K562 (cell line): ENCODE data around the gene SHOX. TPM values are rescaled to one million over a fixed set of nuclear protein-coding genes. Genes with fewer than 3 reads are reported as not detected.

Experiments used
- ATAC-seq: fragments of 200-7000 bp; cut with Tn5 transposase; 3 replicates; pipeline ENCODE4 v1.9.1; 2020; ENCODE audit warnings: moderate library complexity
- BruUV-seq: library from RNA; stranded (reverse); fragments of 400-500 nt; replicated peaks from 2 replicates; lab custom pipeline; 2021; lab: Mats Ljungman, UMichigan
- CTCF ChIA-PET: fragments of 300-600 bp; formaldehyde crosslinking; extraction: SDS; loops from one replicate; lab custom pipeline; 2021; ENCODE audit warnings: low intra/inter-chr PET ratio; lab: Yijun Ruan, JAX
- POLR2A ChIA-PET: fragments of 300-600, 350-650 bp; sonication (Branson Sonifier 250); formaldehyde crosslinking; extraction: SDS; loops from one replicate; lab custom pipeline; 2021; ENCODE audit warnings: antibody characterized with exemption, inconsistent platforms; lab: Yijun Ruan, JAX
- DNase-seq, 4 experiments: peaks; one replicate each; pipeline versions ENCODE4 v3.0.0 to v3.0.0-alpha.2; 2011 to 2018; ENCODE audit warnings: low spot score in 3 of 4, mixed read lengths in 3 of 4; ENCODE audit errors: extremely low read depth in 1 of 4
- FAIRE-seq: peaks from 2 replicates; lab custom pipeline; 2011; peaks lifted over from hg19 to GRCh38; lab: Jason Lieb, UNC
- H2AFZ ChIP-seq: 2 replicates; pipeline ENCODE4 v1.6.0; 2011; ENCODE audit warnings: low read depth, low read length, control low read depth, inconsistent platforms
- H3K27ac ChIP-seq: fragments of 200-600 bp; 3 replicates; pipeline ENCODE4 v1.8.0; 2011; ENCODE audit warnings: low read depth, mild to moderate bottlenecking, control low read depth, inconsistent platforms, low read length, moderate library complexity, mixed read lengths; ENCODE audit errors: extremely low read depth
- H3K27me3 ChIP-seq, 2 experiments: fragments of 300-600 bp in 1 of 2; 2 replicates in 1 of 2; 3 replicates in 1 of 2; pipeline versions ENCODE4 v1.6.0 to v1.8.0; 2011; ENCODE audit warnings: inconsistent platforms in 2 of 2, low read length in 2 of 2, mild to moderate bottlenecking in 1 of 2, mixed read lengths in 1 of 2, moderate library complexity in 1 of 2; ENCODE audit not compliant: control insufficient read depth in 2 of 2, insufficient read depth in 2 of 2
- H3K36me3 ChIP-seq: fragments of 300-600 bp; 3 replicates; pipeline ENCODE4 v1.8.0; 2011; ENCODE audit warnings: mild to moderate bottlenecking, low read length, inconsistent platforms; ENCODE audit not compliant: control insufficient read depth, insufficient read depth
- H3K4me1 ChIP-seq, 2 experiments: fragments of 200-600 bp in 1 of 2; replicated peaks in 1 of 2; 2 replicates in 1 of 2; 3 replicates in 1 of 2; pipeline versions ENCODE4 v1.5.1 to v1.8.0; 2011; ENCODE audit warnings: inconsistent platforms in 2 of 2, low read length in 2 of 2, mild to moderate bottlenecking in 1 of 2, mixed read lengths in 1 of 2, moderate library complexity in 1 of 2; ENCODE audit not compliant: control insufficient read depth in 2 of 2, insufficient read depth in 2 of 2
- H3K4me2 ChIP-seq: 2 replicates; pipeline ENCODE4 v1.6.1; 2011; ENCODE audit warnings: low read length, control low read depth, inconsistent platforms, mixed read lengths; ENCODE audit not compliant: insufficient read depth
- H3K4me3 ChIP-seq: fragments of 200-600 bp; sonication (generic), shearing (Covaris generic); 2 replicates; pipeline ENCODE4 v1.5.1; 2016; ENCODE audit warnings: control low read depth, inconsistent platforms
- H3K79me2 ChIP-seq: fragments of 200-600 bp; 3 replicates; pipeline ENCODE4 v1.8.0; 2011; ENCODE audit warnings: low read length, inconsistent platforms; ENCODE audit not compliant: control insufficient read depth, insufficient read depth
- H3K9ac ChIP-seq, 2 experiments: 2 replicates each; pipeline versions ENCODE4 v1.6.0 to v1.6.1; 2011; ENCODE audit warnings: low read depth in 2 of 2, low read length in 2 of 2, control low read depth in 1 of 2, inconsistent platforms in 1 of 2, mild to moderate bottlenecking in 1 of 2, mixed read lengths in 1 of 2; ENCODE audit not compliant: insufficient read depth in 1 of 2
- H3K9me1 ChIP-seq: one replicate; pipeline ENCODE4 v1.6.0; 2011; ENCODE audit warnings: inconsistent platforms, mild to moderate bottlenecking, low read length, moderate library complexity; ENCODE audit not compliant: control insufficient read depth, insufficient read depth
- H3K9me3 ChIP-seq: replicated peaks from 2 replicates; pipeline ENCODE4 v1.5.1; 2011; ENCODE audit warnings: low read depth, low read length, inconsistent platforms; ENCODE audit not compliant: control insufficient read depth, insufficient read depth
- H4K20me1 ChIP-seq: replicated peaks from 2 replicates; pipeline ENCODE4 v1.6.1; 2011; ENCODE audit warnings: low read length, inconsistent platforms, mixed read lengths; ENCODE audit not compliant: control insufficient read depth, insufficient read depth
- ATF6 ChIP-seq: sonication (generic); formaldehyde crosslinking; IDR thresholded peaks from 2 replicates; pipeline ENCODE4 v1.4.0; 2020; ENCODE audit warnings: mild to moderate bottlenecking, missing genetic modification reagents
- FOXJ2 ChIP-seq: fragments of 200-800 bp; sonication (Bioruptor generic); IDR thresholded peaks from 2 replicates; pipeline ENCODE4 v1.6.1; 2016; ENCODE audit warnings: missing genetic modification characterization, missing compliant biosample characterization
- IRF1 ChIP-seq: sonication (generic); formaldehyde crosslinking; IDR thresholded peaks from 2 replicates; pipeline ENCODE4 v1.8.0; 2022; ENCODE audit warnings: missing genetic modification reagents, mild to moderate bottlenecking, borderline replicate concordance
- MNT ChIP-seq, 2 experiments: fragments of 450-650 bp; conservative IDR thresholded peaks; 2 replicates each; pipeline ENCODE4 v1.6.1; 2017; ENCODE audit warnings: mild to moderate bottlenecking in 2 of 2, moderate library complexity in 2 of 2
- NFIC ChIP-seq: fragments of 450-650 bp; IDR thresholded peaks from 2 replicates; pipeline ENCODE4 v1.6.1; 2017; ENCODE audit warnings: mild to moderate bottlenecking, inconsistent platforms
- PKNOX1 ChIP-seq: fragments of 450-650 bp; IDR thresholded peaks from 2 replicates; pipeline ENCODE4 v1.6.1; 2016
- SAP30 ChIP-seq: fragments of 200-600 bp; sonication (generic); IDR thresholded peaks from 2 replicates; pipeline ENCODE4 v1.6.1; 2012; ENCODE audit warnings: borderline replicate concordance, low read depth, mild to moderate bottlenecking, moderate library complexity, low read length, control low read depth, inconsistent platforms; ENCODE audit not compliant: insufficient read depth, poor library complexity, severe bottlenecking
- TBL1XR1 ChIP-seq, 2 experiments: IDR thresholded peaks; 2 replicates each; pipeline ENCODE4 v1.6.1; 2012; ENCODE audit warnings: improper control_type of control experiment in 2 of 2, low read length in 2 of 2, mild to moderate bottlenecking in 1 of 2
- ZNF24 ChIP-seq: fragments of 450-650 bp; IDR thresholded peaks from 2 replicates; pipeline ENCODE4 v1.6.1; 2016
- ZNF347 ChIP-seq: fragments of 450-650 bp; formaldehyde crosslinking; IDR thresholded peaks from 2 replicates; pipeline ENCODE4 v1.4.0; 2020; ENCODE audit warnings: low read depth, mild to moderate bottlenecking, moderate library complexity
- WGBS: fragments of 100-300 bp; shearing (Covaris generic); methylation state at CpG from one replicate; pipeline ENCODE4 v1.1.6; 2016; ENCODE audit warnings: low coverage, mixed read lengths; ENCODE audit not compliant: insufficient coverage; ENCODE audit errors: missing lambda C conversion rate; 5-methylcytosine and 5-hydroxymethylcytosine counted together
- in situ Hi-C: fragments of 300-500 bp; cut with MboI; formaldehyde crosslinking; loops from 4 replicates; pipeline ENCODE4 v1.15.0; 2018; ENCODE audit warnings: inconsistent platforms, mixed read lengths
- intact Hi-C: fragments of 100-400 bp; cut with micrococcal nuclease; formaldehyde crosslinking; loops from 2 replicates; pipeline ENCODE4 v1.14.2; 2022
- polyA plus RNA-seq, 8 experiments: library from polyadenylated mRNA; depleted of rRNA in 4 of 8; stranded (reverse) in 5 of 8; unstranded in 3 of 8; fragments of >200 nt; fragmentation: Nextera tagmentation in 2 of 8; fragmentation: Illumina TruSeq in 1 of 8; extraction: Ambion mirVana in 2 of 8; extraction: Trizol in 1 of 8; gene quantifications; 2 replicates each; pipeline versions ENCODE4 v1.2.1 to v1.2.3, GENCODE V29; 2011 to 2014; ENCODE audit warnings: inconsistent platforms in 1 of 8, missing spikeins in 1 of 8
- total RNA-seq, 7 experiments: library from RNA; depleted of rRNA in 6 of 7; stranded (reverse); fragments of >200 nt in 6 of 7; fragmentation: Illumina TruSeq in 2 of 7; extraction: Trizol in 2 of 7; gene quantifications; 2 replicates each; pipeline versions ENCODE4 v1.2.1 to v1.2.3, GENCODE V29; 2011 to 2021; ENCODE audit warnings: low replicate concordance in 1 of 7

SHOX gene
- total and polyA plus RNA-seq, 9 of the 15 experiments (the other 6 are each of a cell fraction or from before 2014, with no cell fraction given): not detected

GRCh38 chrX:618761-619450 is 11.7 kb upstream of the SHOX start:
- no peak overlapping the region for H3K4me2 ChIP-seq
- no peak overlapping the region for H2AFZ ChIP-seq
- no TSS peak for BruUV-seq
- no peak for DNase-seq
- H3K4me3 ChIP-seq: no peak overlapping the region
- H3K9me3 ChIP-seq: no peaks in the 10 kb centered on the region
- no peak overlapping the region for H3K9ac ChIP-seq
- no peak for FAIRE-seq
- no peaks in the 10 kb centered on the region for H4K20me1 ChIP-seq
- ChIA-PET CTCF (no interaction called here), POLR2A (no interaction called here)
- no peaks in the 10 kb centered on the region for H3K27me3 ChIP-seq
- 14% methylated on average over 2 of the region's 54 CpGs for WGBS
- no peaks in the 10 kb centered on the region for H3K9me1 ChIP-seq
- H3K27ac ChIP-seq: no peak overlapping the region
- H3K4me1 ChIP-seq: no peaks in the 10 kb centered on the region
- no peaks in the 10 kb centered on the region for H3K36me3 ChIP-seq
- ATAC-seq: no peak
- in situ Hi-C loops: no loop called here
- no peaks in the 10 kb centered on the region for H3K79me2 ChIP-seq
- intact Hi-C loops: no loop called here
- no peak for TF ChIP-seq SAP30
- no peak for TF ChIP-seq NFIC
- TF ChIP-seq ZNF347 (CRISPR knock-in tag): no peak
- TF ChIP-seq IRF1: no peak
- TF ChIP-seq MNT (conservative IDR thresholded peaks at IDR 0.05): no peak
- TF ChIP-seq ATF6: no peak
- no peak for TF ChIP-seq FOXJ2 (tag)
- no peak for TF ChIP-seq PKNOX1
- no peak for TF ChIP-seq ZNF24
- no peak for TF ChIP-seq TBL1XR1 (IDR thresholded peaks at IDR 0.05; ENCODE audit: low read length in 2 of 2)
